Gastrocnemius medialis (tissue), 4 donors: Measurements from ENCODE around the gene ANKMY1. TPM values are rescaled to one million over a fixed set of nuclear protein-coding genes. Genes with fewer than 3 reads are reported as not detected.

Source experiments
- ATAC-seq, 2 donors: fragments of 150-250 bp; one replicate each; pipeline ENCODE4 v1.9.1; 2016
- DNase-seq, 2 donors: peaks; one replicate each; pipeline ENCODE4 v3.0.0-alpha.2; 2019
- H3K27ac ChIP-seq, 4 donors: fragments of 200-600 bp; sonication (generic); 1 replicate in 1 of 4; 2 replicates in 3 of 4; pipeline ENCODE4 v1.5.1; 2016 to 2018; ENCODE audit warnings: mild to moderate bottlenecking in 2 of 4, moderate library complexity in 1 of 4
- H3K27me3 ChIP-seq, 3 donors: fragments of 200-600 bp; sonication (generic) in 2 of 3; 1 replicate in 1 of 3; 2 replicates in 2 of 3; pipeline versions ENCODE4 v1.5.1 to v1.6.0; 2016 to 2019; ENCODE audit warnings: mild to moderate bottlenecking in 1 of 3, moderate library complexity in 1 of 3
- H3K36me3 ChIP-seq, 2 donors: fragments of 200-600 bp; sonication (generic) in 1 of 2; one replicate each; pipeline ENCODE4 v1.5.1; 2017 to 2018
- H3K4me1 ChIP-seq, 2 donors: fragments of 200-600 bp; sonication (generic) in 1 of 2; one replicate each; pipeline ENCODE4 v1.5.1; 2016 to 2017; ENCODE audit warnings: mild to moderate bottlenecking in 2 of 2
- H3K4me3 ChIP-seq, 4 donors: fragments of 200-600 bp; sonication (generic) in 3 of 4; 1 replicate in 1 of 4; 2 replicates in 3 of 4; pipeline ENCODE4 v1.5.1; 2016 to 2019; ENCODE audit warnings: mild to moderate bottlenecking in 2 of 4
- H3K9me3 ChIP-seq, 3 donors: fragments of 200-600 bp; sonication (generic) in 2 of 3; 1 replicate in 1 of 3; 2 replicates in 2 of 3; pipeline ENCODE4 v1.5.1; 2016 to 2019
- CTCF ChIP-seq, 5 experiments: fragments of 450-650 bp in 3 of 5; fragments of 200-600 bp in 2 of 5; sonication (generic) in 2 of 5; IDR thresholded peaks in 4 of 5; conservative IDR thresholded peaks in 1 of 5; 1 replicate in 4 of 5; 2 replicates in 1 of 5; pipeline ENCODE4 v1.5.1; 2016 to 2019; ENCODE audit warnings: antibody characterized with exemption in 5 of 5, mild to moderate bottlenecking in 3 of 5, moderate library complexity in 3 of 5
- POLR2A ChIP-seq, 2 donors: fragments of 450-650 bp; IDR thresholded peaks; one replicate each; pipeline ENCODE4 v1.6.1; 2017; ENCODE audit warnings: antibody characterized with exemption in 2 of 2, mild to moderate bottlenecking in 2 of 2, moderate library complexity in 2 of 2
- in situ Hi-C, 4 donors: fragments of 200-750 bp; cut with MboI; loops; one replicate each; pipeline versions ENCODE4 v1.15.0 to v1.8.0; 2017; ENCODE audit warnings: low sequenced_read_pairs in 4 of 4
- intact Hi-C: fragments of 100-400 bp; cut with DNase I; formaldehyde crosslinking; loops from one replicate; pipeline ENCODE4 v1.15.1; 2023; ENCODE audit warnings: low total_unique reads
- total RNA-seq, 4 donors: library from RNA; depleted of rRNA; stranded (reverse); fragments of >200 nt; gene quantifications; one replicate each; pipeline versions ENCODE4 v1.1.0 to v1.2.3, GENCODE V29; 2016

Gene ANKMY1
- total RNA-seq, 4 donors from 2014 or later: 3.3 to 9.0 (median 5.6) TPM

GRCh38 chr2:240556553-240557100, 1.2 kb downstream of the ANKMY1 start:
- no peak overlapping the region for H3K27ac ChIP-seq
- H3K27me3 ChIP-seq: no peaks in the 10 kb centered on the region
- H3K36me3 ChIP-seq: no peaks in the 10 kb centered on the region
- intact Hi-C loops (no loop called here), in situ Hi-C loops (no loop called here)
- TF ChIP-seq POLR2A (IDR thresholded peaks at IDR 0.05) (no peak), CTCF (IDR thresholded peaks at IDR 0.05 in 4 of 5, conservative IDR thresholded peaks at IDR 0.05 in 1 of 5) (peak in 1 of 5 experiments; percentile 18)
- peaks cover 19 to 33% of the 10 kb centered on the region in 2 donors for H3K4me1 ChIP-seq
- no peak overlapping the region for H3K4me3 ChIP-seq
- DNase-seq (no peak), ATAC-seq (no peak)
- no peaks in the 10 kb centered on the region for H3K9me3 ChIP-seq

- Histone ChIP-seq H3K4me1 (peaks cover 13 to 27% of the 10 kb centered on the region in 2 donors), H3K36me3 (no peaks in the 10 kb centered on the region), H3K9me3 (no peaks in the 10 kb centered on the region), H3K4me3 (no peak overlapping the region), H3K27me3 (no peaks in the 10 kb centered on the region), H3K27ac (no peak overlapping the region)
- intact Hi-C loops (no loop called here), in situ Hi-C loops (no loop called here)
- no peak for ATAC-seq
- no peak for DNase-seq
- TF ChIP-seq CTCF (IDR thresholded peaks at IDR 0.05 in 4 of 5, conservative IDR thresholded peaks at IDR 0.05 in 1 of 5): no peak
- no peak for TF ChIP-seq POLR2A (IDR thresholded peaks at IDR 0.05)
Measured at GRCh38 chr2:240555541-240556250, 2.1 kb downstream of the ANKMY1 start.

GRCh38 chr2:240554767-240555493, 2.9 kb downstream of the ANKMY1 start:
- no peak for DNase-seq
- Histone ChIP-seq H3K36me3 (no peaks in the 10 kb centered on the region), H3K27ac (no peak overlapping the region), H3K4me3 (no peak overlapping the region), H3K4me1 (peaks cover 13 to 27% of the 10 kb centered on the region in 2 donors), H3K27me3 (no peaks in the 10 kb centered on the region), H3K9me3 (no peaks in the 10 kb centered on the region)
- ATAC-seq: no peak
- in situ Hi-C loops: no loop called here
- no peak for TF ChIP-seq POLR2A (IDR thresholded peaks at IDR 0.05)
- TF ChIP-seq CTCF (IDR thresholded peaks at IDR 0.05 in 4 of 5, conservative IDR thresholded peaks at IDR 0.05 in 1 of 5): no peak
- intact Hi-C loops: no loop called here

- no peak for DNase-seq
- H3K4me3 ChIP-seq: no peak overlapping the region
- H3K27me3 ChIP-seq: no peaks in the 10 kb centered on the region
- TF ChIP-seq POLR2A (IDR thresholded peaks at IDR 0.05) (no peak), CTCF (IDR thresholded peaks at IDR 0.05 in 4 of 5, conservative IDR thresholded peaks at IDR 0.05 in 1 of 5) (no peak)
- H3K27ac ChIP-seq: no peak overlapping the region
- peaks cover 5 to 18% of the 10 kb centered on the region in 2 donors for H3K4me1 ChIP-seq
- ATAC-seq: no peak
- no peaks in the 10 kb centered on the region for H3K36me3 ChIP-seq
- intact Hi-C loops (no loop called here), in situ Hi-C loops (no loop called here)
- H3K9me3 ChIP-seq: no peaks in the 10 kb centered on the region
Measured at GRCh38 chr2:240553956-240554480, 3.8 kb downstream of the ANKMY1 start.
